ENCODE data around the gene KRTAP5-6.

GRCh38 chr11:1654388-1655167 lies 42.4 kb upstream of the KRTAP5-6 start:
- TF ChIP-seq EZH2phosphoT487 (IDR thresholded peaks at IDR 0.05; ENCODE audit: borderline replicate concordance, low read length): no peak
- no peak for TF ChIP-seq CTCF (conservative IDR thresholded peaks at IDR 0.05; ENCODE audit: low read depth, low read length)

Data from PC-3 (cell line).